Urinary bladder (tissue), 4 donors: ENCODE measurements around the gene PGAM2. TPM values are rescaled to one million over a fixed set of nuclear protein-coding genes. Genes with fewer than 3 reads are reported as not detected.

Experiments used
- DNase-seq: peaks from one replicate; pipeline ENCODE4 v3.0.0-alpha.2; 2015; ENCODE audit errors: extremely low spot score
- H3K27ac ChIP-seq: one replicate; pipeline ENCODE4 v1.5.1; 2013; ENCODE audit warnings: low read depth, mild to moderate bottlenecking, moderate library complexity
- H3K36me3 ChIP-seq: one replicate; pipeline ENCODE4 v1.6.1; 2013; ENCODE audit warnings: mild to moderate bottlenecking, moderate library complexity; ENCODE audit not compliant: insufficient read depth
- H3K4me1 ChIP-seq: one replicate; pipeline ENCODE4 v1.6.1; 2013; ENCODE audit warnings: mild to moderate bottlenecking, moderate library complexity; ENCODE audit not compliant: insufficient read depth
- H3K4me3 ChIP-seq: one replicate; pipeline ENCODE4 v1.5.1; 2013; ENCODE audit warnings: low read depth, low read length
- WGBS: extraction: QIAGEN DNeasy Blood & Tissue Kit; methylation state at CpG from one replicate; pipeline ENCODE4 v1.1.7; 2013; 5-methylcytosine and 5-hydroxymethylcytosine counted together
- polyA plus RNA-seq: library from polyadenylated mRNA; stranded (reverse); fragments of 200-250 nt; gene quantifications from one replicate; pipeline ENCODE4 v1.2.3, GENCODE V29; 2013
- total RNA-seq: library from RNA; depleted of rRNA; stranded (reverse); fragments of >200 nt; gene quantifications from one replicate; pipeline ENCODE4 v1.2.3, GENCODE V29; 2014
- donor health status: healthy with polysubstance abuse.
- donor health status: healthy.

PGAM2 gene
- total and polyA plus RNA-seq, 2 donors: 0.71 to 3.1 TPM

GRCh38 chr7:44099669-44100068, 34.3 kb upstream of the PGAM2 start:
- H3K4me1 ChIP-seq: no peaks in the 10 kb centered on the region
- DNase-seq: no peak
- no peaks in the 10 kb centered on the region for H3K36me3 ChIP-seq
- H3K4me3 ChIP-seq: no peak overlapping the region
- H3K27ac ChIP-seq: no peak overlapping the region
- 43% methylated on average over 4 of the region's 4 CpGs for WGBS

GRCh38 chr7:44098092-44099068, 33.0 kb upstream of the PGAM2 start:
- DNase-seq: no peak
- Histone ChIP-seq H3K27ac (no peak overlapping the region), H3K36me3 (no peaks in the 10 kb centered on the region), H3K4me3 (no peak overlapping the region), H3K4me1 (no peaks in the 10 kb centered on the region)
- WGBS: 91% methylated on average over 6 of the region's 6 CpGs

GRCh38 chr7:44097064-44097932, 31.9 kb upstream of the PGAM2 start:
- WGBS: 85% methylated on average over 9 of the region's 9 CpGs
- H3K27ac ChIP-seq: no peak overlapping the region

GRCh38 chr7:44096326-44096881, 31.0 kb upstream of the PGAM2 start:
- no peaks in the 10 kb centered on the region for H3K4me1 ChIP-seq
- 89% methylated on average over 8 of the region's 8 CpGs for WGBS
- no peaks in the 10 kb centered on the region for H3K36me3 ChIP-seq
- DNase-seq: no peak
- no peak overlapping the region for H3K4me3 ChIP-seq
- no peak overlapping the region for H3K27ac ChIP-seq

More at GRCh38 chr7:44097064-44097932, 31.9 kb upstream of the PGAM2 start:
- Histone ChIP-seq H3K4me1 (no peaks in the 10 kb centered on the region), H3K4me3 (no peak overlapping the region), H3K36me3 (no peaks in the 10 kb centered on the region)
- no peak for DNase-seq

GRCh38 chr7:44095781-44096180, 30.4 kb upstream of the PGAM2 start:
- no peaks in the 10 kb centered on the region for H3K36me3 ChIP-seq
- H3K4me1 ChIP-seq: no peaks in the 10 kb centered on the region
- WGBS: 98% methylated on average over 3 of the region's 3 CpGs
- no peak overlapping the region for H3K27ac ChIP-seq
- no peak for DNase-seq
- no peak overlapping the region for H3K4me3 ChIP-seq

- Histone ChIP-seq H3K36me3 (no peaks in the 10 kb centered on the region), H3K4me1 (no peaks in the 10 kb centered on the region), H3K4me3 (no peak overlapping the region), H3K27ac (no peak overlapping the region)
- no peak for DNase-seq
- 35% methylated on average over 2 of the region's 2 CpGs for WGBS
These were observed 29.7 kb upstream of the PGAM2 start for GRCh38 chr7:44094883-44095592.

GRCh38 chr7:44094365-44094764, 29.0 kb upstream of the PGAM2 start:
- no peaks in the 10 kb centered on the region for H3K36me3 ChIP-seq
- H3K27ac ChIP-seq: no peak overlapping the region
- WGBS: 44% methylated on average over 2 of the region's 2 CpGs
- DNase-seq: no peak
- no peak overlapping the region for H3K4me3 ChIP-seq
- H3K4me1 ChIP-seq: no peaks in the 10 kb centered on the region

- Histone ChIP-seq H3K27ac (no peak overlapping the region), H3K4me3 (no peak overlapping the region)
- 85% methylated on average over 6 of the region's 6 CpGs for WGBS
These were observed 27.8 kb upstream of the PGAM2 start for GRCh38 chr7:44093102-44093641.

GRCh38 chr7:44087911-44088838, 22.8 kb upstream of the PGAM2 start:
- no peaks in the 10 kb centered on the region for H3K4me1 ChIP-seq
- H3K4me3 ChIP-seq: no peak overlapping the region
- no peaks in the 10 kb centered on the region for H3K36me3 ChIP-seq
- WGBS: 33% methylated on average over 20 of the region's 20 CpGs
- H3K27ac ChIP-seq: peak overlapping the region; percentile 11
- DNase-seq: no peak

More at GRCh38 chr7:44093102-44093641, 27.8 kb upstream of the PGAM2 start:
- no peaks in the 10 kb centered on the region for H3K36me3 ChIP-seq
- H3K4me1 ChIP-seq: no peaks in the 10 kb centered on the region
- no peak for DNase-seq

GRCh38 chr7:44086627-44087026, 21.3 kb upstream of the PGAM2 start:
- H3K4me1 ChIP-seq: no peaks in the 10 kb centered on the region
- 98% methylated on average over 3 of the region's 3 CpGs for WGBS
- DNase-seq: no peak
- H3K4me3 ChIP-seq: no peak overlapping the region
- H3K36me3 ChIP-seq: no peaks in the 10 kb centered on the region
- H3K27ac ChIP-seq: no peak overlapping the region

GRCh38 chr7:44085546-44085945, 20.2 kb upstream of the PGAM2 start:
- no peaks in the 10 kb centered on the region for H3K4me1 ChIP-seq
- 89% methylated on average over 3 of the region's 3 CpGs for WGBS
- H3K27ac ChIP-seq: no peak overlapping the region
- no peak for DNase-seq
- no peak overlapping the region for H3K4me3 ChIP-seq
- H3K36me3 ChIP-seq: peaks cover 1% of the 10 kb centered on the region

GRCh38 chr7:44084701-44085100, 19.3 kb upstream of the PGAM2 start:
- peaks cover 3% of the 10 kb centered on the region for H3K36me3 ChIP-seq
- no peak overlapping the region for H3K27ac ChIP-seq
- DNase-seq: no peak
- H3K4me1 ChIP-seq: no peaks in the 10 kb centered on the region
- 65% methylated on average over 4 of the region's 4 CpGs for WGBS
- no peak overlapping the region for H3K4me3 ChIP-seq
